IPS-NIHi11 (cell line): ENCODE data around the gene KLHL28.
"Not testable (repeated sequence)": the region's sequence is repeated elsewhere in the genome, so short reads cannot be mapped to it uniquely, and the experiment has no call there.

Experiments
- DNase-seq: peaks from one replicate; pipeline ENCODE4 v3.0.0; 2012; ENCODE audit warnings: mixed read lengths, low spot score

Gene KLHL28

GRCh38 chr14:44897041-44897844 lies 64.5 kb downstream of the KLHL28 start:
- DNase-seq, result peak; percentile 95

GRCh38 chr14:44896275-44897040 lies 65.3 kb downstream of the KLHL28 start:
- no peak for DNase-seq

GRCh38 chr14:44895716-44896115 lies 66.0 kb downstream of the KLHL28 start:
- no peak for DNase-seq

DNA sequence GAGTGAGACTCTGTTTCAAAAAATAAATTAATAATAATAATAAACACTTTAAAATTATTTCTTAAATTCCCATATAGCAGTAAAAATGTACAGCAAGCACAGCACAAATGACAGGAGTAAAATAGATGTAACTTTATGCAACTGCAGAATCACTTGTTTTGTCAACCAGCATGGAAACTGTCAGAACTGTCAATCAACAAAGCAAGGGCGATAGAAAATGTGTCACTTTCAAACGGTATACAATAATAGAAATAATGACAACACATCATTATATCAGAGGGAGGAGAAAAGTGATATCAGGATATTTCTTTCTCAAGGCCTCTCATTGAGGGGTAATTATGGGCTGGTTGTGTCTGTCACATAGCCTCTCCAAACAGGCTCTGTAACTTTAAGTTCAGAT lies 68.2 kb downstream of the KLHL28 start:
- no peak for DNase-seq

GRCh38 chr14:44891726-44892372 lies 69.9 kb downstream of the KLHL28 start:
- DNase-seq, result not testable (repeated sequence)

DNA sequence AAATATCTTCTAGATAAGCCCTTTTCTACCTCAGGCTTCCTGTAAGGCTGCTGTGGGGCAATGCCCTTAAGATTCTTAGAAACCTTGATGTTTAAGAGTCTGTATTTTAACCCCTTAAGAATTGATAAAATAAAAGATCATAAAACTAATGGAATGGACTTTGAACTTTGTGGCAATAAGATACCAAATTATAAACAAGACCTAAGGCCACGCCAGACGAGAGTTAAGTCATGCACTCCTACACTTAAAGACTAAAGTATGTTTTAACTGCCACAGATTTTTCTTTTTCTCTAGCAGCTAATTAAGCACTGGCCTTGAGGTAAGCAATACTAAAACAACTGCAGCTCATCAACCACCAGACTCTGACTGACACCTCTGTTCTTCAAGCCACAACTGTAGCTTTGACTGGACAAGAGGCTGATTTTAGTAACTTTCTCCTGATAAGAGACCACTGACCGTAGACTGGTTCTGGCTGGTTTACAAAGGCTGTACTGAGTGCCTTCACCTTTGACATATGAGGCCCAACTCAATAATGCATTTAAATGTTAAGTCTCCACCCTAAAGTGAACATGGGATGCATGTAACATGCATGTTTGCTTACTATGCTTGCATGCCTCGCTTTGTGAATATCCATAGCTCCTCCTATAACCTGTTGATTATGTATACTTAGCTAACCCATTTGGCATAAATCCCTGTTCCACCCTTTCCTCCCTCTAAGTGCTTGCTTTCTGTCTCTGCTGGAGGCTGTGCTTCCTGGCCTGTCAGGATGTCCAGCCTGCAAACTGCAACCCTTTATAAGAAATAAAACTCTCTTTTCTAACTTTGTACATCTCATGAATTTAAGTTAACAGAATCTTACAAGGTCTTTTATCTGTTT lies 71.9 kb downstream of the KLHL28 start:
- DNase-seq, result no peak

- DNase-seq, result no peak
Measured at GRCh38 chr14:44887596-44887955, 74.2 kb downstream of the KLHL28 start.

DNA sequence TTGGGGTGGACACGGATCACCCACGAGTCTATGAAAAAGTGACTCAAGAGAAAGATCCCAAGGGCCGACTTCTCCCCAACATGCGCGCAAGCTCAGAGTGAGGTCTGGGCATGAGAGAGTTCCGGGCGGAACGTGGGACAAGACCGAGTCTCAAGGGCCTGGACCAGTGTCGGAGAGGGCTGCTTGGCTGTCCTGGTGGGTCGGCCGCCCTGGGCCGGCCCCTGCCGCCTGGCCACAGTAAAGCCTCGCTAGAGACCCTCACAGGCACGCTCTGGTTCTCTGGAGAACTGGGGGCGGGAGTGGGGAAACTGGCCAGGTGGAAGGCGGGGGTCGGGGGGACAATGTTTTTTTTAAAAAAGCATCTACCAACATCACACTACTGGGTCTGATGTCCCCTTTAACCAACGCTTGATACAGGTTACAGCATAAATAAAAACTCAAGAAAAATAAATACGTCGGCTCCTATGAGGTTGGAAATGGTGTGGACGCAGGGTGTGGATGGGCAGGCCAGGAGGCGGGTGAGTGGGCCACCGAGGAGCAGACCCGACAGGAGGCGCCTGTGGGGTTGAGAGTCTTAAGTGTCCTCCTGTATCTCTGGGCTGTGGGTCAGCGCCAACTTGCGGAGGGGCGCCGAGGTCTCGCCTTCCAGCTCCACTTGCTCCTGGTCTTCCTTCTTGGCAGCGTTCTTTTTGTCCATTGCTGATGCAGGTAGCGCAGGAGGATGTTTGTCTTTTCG lies 74.7 kb downstream of the KLHL28 start:
- no peak for DNase-seq

GRCh38 chr14:44880791-44881190 lies 81.0 kb downstream of the KLHL28 start:
- no peak for DNase-seq
